ENCODE measurements around the gene ZNF691. TPM values are rescaled to one million over a fixed set of nuclear protein-coding genes. Genes with fewer than 3 reads are reported as not detected.

The ZNF691 gene
- total RNA-seq, 1 experiment from 2014 or later: 13.5 TPM

- no peak overlapping the region for H3K27ac ChIP-seq (ENCODE audit: low read depth, low read length, poor library complexity, severe bottlenecking)
- H3K27me3 ChIP-seq (replicated peaks; ENCODE audit: insufficient read depth, low read depth, low read length, poor library complexity): no peaks in the 10 kb centered on the region
- POLR2A ChIA-PET (ENCODE audit: low non-redundant PET): no interaction called here
- DNase-seq (ENCODE audit: low spot score): peak; percentile 65
- no peaks in the 10 kb centered on the region for H3K9me3 ChIP-seq (ENCODE audit: low read depth, low read length, poor library complexity, severe bottlenecking)
- no TSS peak for BruUV-seq (replicated peaks)
- CTCF ChIA-PET: no interaction called here
- intact Hi-C loops (cut with micrococcal nuclease; ENCODE audit: unreplicated experiment): no loop called here
- no peak for TF ChIP-seq EZH2 (IDR thresholded peaks at IDR 0.05; ENCODE audit: borderline replicate concordance, low read depth, low read length, poor library complexity, severe bottlenecking)
- TF ChIP-seq CTCF (conservative IDR thresholded peaks at IDR 0.05; ENCODE audit: low read depth, low read length): no peak
- H3K4me1 ChIP-seq (ENCODE audit: insufficient read depth, low read length, poor library complexity, severe bottlenecking): no peaks in the 10 kb centered on the region
- H3K4me3 ChIP-seq (ENCODE audit: low read depth, low read length, poor library complexity, severe bottlenecking): no peak overlapping the region
- no peaks in the 10 kb centered on the region for H3K36me3 ChIP-seq (ENCODE audit: insufficient read depth, low read length, poor library complexity, severe bottlenecking)
Observed at GRCh38 chr1:42831273-42831672, 15.1 kb upstream of the ZNF691 start.

GRCh38 chr1:42832641-42833240, 13.7 kb upstream of the ZNF691 start:
- Histone ChIP-seq H3K4me1 (ENCODE audit: insufficient read depth, low read length, poor library complexity, severe bottlenecking) (no peaks in the 10 kb centered on the region), H3K9me3 (ENCODE audit: low read depth, low read length, poor library complexity, severe bottlenecking) (no peaks in the 10 kb centered on the region), H3K36me3 (ENCODE audit: insufficient read depth, low read length, poor library complexity, severe bottlenecking) (no peaks in the 10 kb centered on the region), H3K27ac (ENCODE audit: low read depth, low read length, poor library complexity, severe bottlenecking) (no peak overlapping the region), H3K4me3 (ENCODE audit: low read depth, low read length, poor library complexity, severe bottlenecking) (no peak overlapping the region), H3K27me3 (replicated peaks; ENCODE audit: insufficient read depth, low read depth, low read length, poor library complexity) (no peaks in the 10 kb centered on the region)
- intact Hi-C loops (cut with micrococcal nuclease; ENCODE audit: unreplicated experiment): no loop called here
- POLR2A ChIA-PET (ENCODE audit: low non-redundant PET): no interaction called here
- no peak for DNase-seq (ENCODE audit: low spot score)
- BruUV-seq (replicated peaks): no TSS peak
- TF ChIP-seq EZH2 (IDR thresholded peaks at IDR 0.05; ENCODE audit: borderline replicate concordance, low read depth, low read length, poor library complexity, severe bottlenecking) (no peak), CTCF (conservative IDR thresholded peaks at IDR 0.05; ENCODE audit: low read depth, low read length) (no peak)
- CTCF ChIA-PET: no interaction called here

- no peak for DNase-seq (ENCODE audit: low spot score)
- no peaks in the 10 kb centered on the region for H3K9me3 ChIP-seq (ENCODE audit: low read depth, low read length, poor library complexity, severe bottlenecking)
- H3K27me3 ChIP-seq (replicated peaks; ENCODE audit: insufficient read depth, low read depth, low read length, poor library complexity): no peaks in the 10 kb centered on the region
- H3K36me3 ChIP-seq (ENCODE audit: insufficient read depth, low read length, poor library complexity, severe bottlenecking): no peaks in the 10 kb centered on the region
- ChIA-PET POLR2A (ENCODE audit: low non-redundant PET) (no interaction called here), CTCF (interaction anchor here (0.7 kb wide), 1 partner anchor 239 kb away, joined by 3 read pairs; no protein-coding TSS in a partner anchor)
- TF ChIP-seq EZH2 (IDR thresholded peaks at IDR 0.05; ENCODE audit: borderline replicate concordance, low read depth, low read length, poor library complexity, severe bottlenecking) (no peak), CTCF (conservative IDR thresholded peaks at IDR 0.05; ENCODE audit: low read depth, low read length) (no peak)
- intact Hi-C loops (cut with micrococcal nuclease; ENCODE audit: unreplicated experiment): no loop called here
- H3K4me3 ChIP-seq (ENCODE audit: low read depth, low read length, poor library complexity, severe bottlenecking): no peak overlapping the region
- H3K4me1 ChIP-seq (ENCODE audit: insufficient read depth, low read length, poor library complexity, severe bottlenecking): no peaks in the 10 kb centered on the region
- no TSS peak for BruUV-seq (replicated peaks)
- H3K27ac ChIP-seq (ENCODE audit: low read depth, low read length, poor library complexity, severe bottlenecking): no peak overlapping the region
Observed at GRCh38 chr1:42833981-42834380, 12.4 kb upstream of the ZNF691 start.

Measured in A673 (cell line).